T-helper 17 cell (primary cell): ENCODE measurements around the gene CDC37L1. TPM values are rescaled to one million over a fixed set of nuclear protein-coding genes. Genes with fewer than 3 reads are reported as not detected.

ENCODE experiments used
- ATAC-seq: fragments of 150-1000 bp; cut with Tn5 transposase; 2 replicates; pipeline ENCODE4 v1.10.0; 2021; ENCODE audit warnings: mild to moderate bottlenecking, moderate library complexity
- DNase-seq, 3 donors: peaks; one replicate each; pipeline versions ENCODE4 v3.0.0 to v3.0.0-alpha.2; 2020 to 2021
- H3K9me3 ChIP-seq: one replicate; pipeline ENCODE4 v1.7.0; 2013; ENCODE audit warnings: low read length, mild to moderate bottlenecking; ENCODE audit not compliant: control insufficient read depth, poor library complexity, severe bottlenecking
- H3K27ac Mint-ChIP-seq: one replicate; pipeline ENCODE4 v1.8.0; 2022; ENCODE audit warnings: mild to moderate bottlenecking, moderate library complexity, mixed read lengths
- H3K27me3 Mint-ChIP-seq: one replicate; pipeline ENCODE4 v1.8.0; 2022; ENCODE audit warnings: mixed read lengths
- H3K36me3 Mint-ChIP-seq: one replicate; pipeline ENCODE4 v1.8.0; 2022; ENCODE audit warnings: low read depth, mixed read lengths
- H3K4me1 Mint-ChIP-seq: one replicate; pipeline ENCODE4 v1.8.0; 2022; ENCODE audit warnings: mild to moderate bottlenecking, mixed read lengths
- H3K4me3 Mint-ChIP-seq: one replicate; pipeline ENCODE4 v1.8.0; 2022; ENCODE audit warnings: mild to moderate bottlenecking, moderate library complexity, mixed read lengths
- total RNA-seq, 4 donors: library from RNA in 2 of 4; stranded (reverse) in 2 of 4; gene quantifications; one replicate each; pipeline ENCODE4 v1.2.3 and lab custom pipeline; 2022 to 2026

The CDC37L1 gene
- total RNA-seq, 2 donors from 2014 or later = 18.2 to 20.1 TPM

- DNase-seq = no peak
- peak overlapping the region; percentile 98 for H3K27ac Mint-ChIP-seq
These were observed 17.8 kb upstream of the CDC37L1 start for GRCh38 chr9:4661611-4662010.

GRCh38 chr9:4662108-4662988 is 17.0 kb upstream of the CDC37L1 start, which contains the start of gene PLPP6:
Gene PLPP6 (plus strand): TSS chr9:4662294. CDS start chr9:4662376, 82 bp downstream.
- H3K27me3 Mint-ChIP-seq = no peaks in the 10 kb centered on the region
- DNase-seq (peak; percentile 62 to 76 (median 76)), ATAC-seq (peak; percentile 78)
- peak within 1 kb of the TSS; percentile 93 for H3K4me3 Mint-ChIP-seq
- no peaks in the 10 kb centered on the region for H3K36me3 Mint-ChIP-seq
- H3K9me3 ChIP-seq = no peaks in the 10 kb centered on the region
- peak within 1 kb of the TSS; percentile 98 for H3K27ac Mint-ChIP-seq
- peaks cover 49% of the 10 kb centered on the region for H3K4me1 Mint-ChIP-seq

More at GRCh38 chr9:4661611-4662010, 17.8 kb upstream of the CDC37L1 start:
- Mint-ChIP-seq H3K4me1 (peaks cover 46% of the 10 kb centered on the region), H3K36me3 (no peaks in the 10 kb centered on the region), H3K27me3 (no peaks in the 10 kb centered on the region), H3K4me3 (peak overlapping the region; percentile 93)
- H3K9me3 ChIP-seq = no peaks in the 10 kb centered on the region
- ATAC-seq = no peak

GRCh38 chr9:4662989-4663792 is 16.2 kb upstream of the CDC37L1 start:
- Mint-ChIP-seq H3K27ac (peak overlapping the region; percentile 98), H3K36me3 (no peaks in the 10 kb centered on the region), H3K4me1 (peaks cover 53% of the 10 kb centered on the region), H3K4me3 (peak overlapping the region; percentile 93), H3K27me3 (no peaks in the 10 kb centered on the region)
- DNase-seq = no peak
- no peaks in the 10 kb centered on the region for H3K9me3 ChIP-seq
- peak; percentile 44 for ATAC-seq

- no peaks in the 10 kb centered on the region for H3K9me3 ChIP-seq
- H3K27ac Mint-ChIP-seq = peak overlapping the region; percentile 98
- H3K4me3 Mint-ChIP-seq = peak overlapping the region; percentile 93
- no peaks in the 10 kb centered on the region for H3K27me3 Mint-ChIP-seq
- no peaks in the 10 kb centered on the region for H3K36me3 Mint-ChIP-seq
- H3K4me1 Mint-ChIP-seq = peaks cover 58% of the 10 kb centered on the region
- ATAC-seq = no peak
- DNase-seq = no peak
These were observed 15.4 kb upstream of the CDC37L1 start for GRCh38 chr9:4663956-4664355.

- Mint-ChIP-seq H3K4me1 (peaks cover 55% of the 10 kb centered on the region), H3K4me3 (peak overlapping the region; percentile 88), H3K36me3 (no peaks in the 10 kb centered on the region), H3K27ac (peak overlapping the region; percentile 98), H3K27me3 (no peaks in the 10 kb centered on the region)
- no peak for ATAC-seq
- no peaks in the 10 kb centered on the region for H3K9me3 ChIP-seq
- no peak for DNase-seq
These were observed 14.0 kb upstream of the CDC37L1 start for GRCh38 chr9:4665357-4665756.

- ATAC-seq (peak; percentile 30), DNase-seq (peak in 2 of 3 donors; percentile 22 to 32)
- Mint-ChIP-seq H3K27me3 (no peaks in the 10 kb centered on the region), H3K4me3 (peak within 1 kb of the TSS; percentile 88), H3K27ac (peak within 1 kb of the TSS; percentile 98), H3K4me1 (peaks cover 55% of the 10 kb centered on the region), H3K36me3 (no peaks in the 10 kb centered on the region)
- H3K9me3 ChIP-seq = no peaks in the 10 kb centered on the region
These were observed 13.2 kb upstream of the CDC37L1 start, which contains the start of gene SPATA6L for GRCh38 chr9:4666042-4666699. Gene SPATA6L (minus strand): TSS chr9:4666480. CDS start chr9:4666250, 230 bp downstream.

- Mint-ChIP-seq H3K4me1 (peaks cover 49% of the 10 kb centered on the region), H3K27ac (peak overlapping the region; percentile 98), H3K27me3 (no peaks in the 10 kb centered on the region), H3K36me3 (no peaks in the 10 kb centered on the region), H3K4me3 (peak overlapping the region; percentile 33)
- DNase-seq = no peak
- no peaks in the 10 kb centered on the region for H3K9me3 ChIP-seq
- peak; percentile 50 for ATAC-seq
These were observed 11.7 kb upstream of the CDC37L1 start for GRCh38 chr9:4667681-4668080.

GRCh38 chr9:4668604-4669003 is 10.8 kb upstream of the CDC37L1 start:
- DNase-seq (no peak), ATAC-seq (no peak)
- no peaks in the 10 kb centered on the region for H3K9me3 ChIP-seq
- H3K4me1 Mint-ChIP-seq = peaks cover 40% of the 10 kb centered on the region
- no peaks in the 10 kb centered on the region for H3K27me3 Mint-ChIP-seq
- H3K36me3 Mint-ChIP-seq = no peaks in the 10 kb centered on the region
- no peak overlapping the region for H3K4me3 Mint-ChIP-seq
- H3K27ac Mint-ChIP-seq = no peak overlapping the region

- Mint-ChIP-seq H3K4me1 (peaks cover 28% of the 10 kb centered on the region), H3K4me3 (no peak overlapping the region), H3K27me3 (no peaks in the 10 kb centered on the region), H3K36me3 (no peaks in the 10 kb centered on the region), H3K27ac (no peak overlapping the region)
- DNase-seq = no peak
- ATAC-seq = no peak
- H3K9me3 ChIP-seq = no peaks in the 10 kb centered on the region
These were observed 9.5 kb upstream of the CDC37L1 start for GRCh38 chr9:4669890-4670289.

GRCh38 chr9:4670591-4670990 is 8.8 kb upstream of the CDC37L1 start:
- Mint-ChIP-seq H3K27ac (no peak overlapping the region), H3K4me1 (peaks cover 24% of the 10 kb centered on the region), H3K4me3 (no peak overlapping the region), H3K27me3 (no peaks in the 10 kb centered on the region), H3K36me3 (peaks cover 2% of the 10 kb centered on the region)
- H3K9me3 ChIP-seq = no peaks in the 10 kb centered on the region
- ATAC-seq = no peak
- no peak for DNase-seq

- H3K36me3 Mint-ChIP-seq = peaks cover 4% of the 10 kb centered on the region
- H3K27ac Mint-ChIP-seq = no peak overlapping the region
- ATAC-seq (no peak), DNase-seq (no peak)
- no peak overlapping the region for H3K4me3 Mint-ChIP-seq
- no peaks in the 10 kb centered on the region for H3K9me3 ChIP-seq
- no peaks in the 10 kb centered on the region for H3K27me3 Mint-ChIP-seq
- H3K4me1 Mint-ChIP-seq = peaks cover 17% of the 10 kb centered on the region
These were observed 7.6 kb upstream of the CDC37L1 start for GRCh38 chr9:4671737-4672136.

- no peaks in the 10 kb centered on the region for H3K9me3 ChIP-seq
- DNase-seq = no peak
- Mint-ChIP-seq H3K36me3 (peaks cover 4% of the 10 kb centered on the region), H3K4me1 (peaks cover 4% of the 10 kb centered on the region), H3K27ac (no peak overlapping the region), H3K4me3 (no peak overlapping the region), H3K27me3 (no peaks in the 10 kb centered on the region)
- no peak for ATAC-seq
These were observed 4.6 kb upstream of the CDC37L1 start for GRCh38 chr9:4674783-4675182.

- no peak for ATAC-seq
- Mint-ChIP-seq H3K27ac (no peak overlapping the region), H3K4me3 (no peak overlapping the region)
These were observed 2.0 kb upstream of the CDC37L1 start for GRCh38 chr9:4677392-4677791.

More at GRCh38 chr9:4677392-4677791, 2.0 kb upstream of the CDC37L1 start:
- H3K27me3 Mint-ChIP-seq = no peaks in the 10 kb centered on the region
- H3K9me3 ChIP-seq = no peaks in the 10 kb centered on the region
- peaks cover 6% of the 10 kb centered on the region for H3K4me1 Mint-ChIP-seq
- peaks cover 4% of the 10 kb centered on the region for H3K36me3 Mint-ChIP-seq
- no peak for DNase-seq
